NCI-H748 treated with DMSO at 0.1 percent for 48 hours (cell line): ENCODE results near the gene CHFR.
"Not testable (repeated sequence)": the region's sequence is repeated elsewhere in the genome, so short reads cannot be mapped to it uniquely, and the experiment has no call there.

Source experiments
- DNase-seq: peaks from one replicate; lab custom pipeline; 2025; lab: John Stamatoyannopoulos, UW

Gene CHFR

DNA sequence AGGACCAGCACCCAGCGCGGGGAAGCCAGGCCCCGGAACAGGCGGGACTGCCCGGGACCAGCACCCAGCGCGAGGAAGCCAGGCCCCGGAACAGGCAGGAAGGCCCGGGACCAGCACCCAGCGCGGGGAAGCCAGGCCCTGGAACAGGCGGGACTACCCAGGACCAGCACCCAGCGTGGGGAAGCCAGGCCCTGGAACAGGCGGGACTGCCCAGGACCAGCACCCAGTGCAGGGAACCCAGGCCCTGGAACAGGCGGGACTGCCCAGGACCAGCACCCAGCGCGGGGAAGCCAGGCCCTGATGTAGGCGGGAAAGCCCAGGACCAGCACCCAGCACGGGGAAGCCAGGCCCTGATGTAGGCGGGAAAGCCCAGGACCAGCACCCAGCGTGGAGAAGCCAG, 12.8 kb downstream of the CHFR start:
- DNase-seq, result not testable (repeated sequence)

DNA sequence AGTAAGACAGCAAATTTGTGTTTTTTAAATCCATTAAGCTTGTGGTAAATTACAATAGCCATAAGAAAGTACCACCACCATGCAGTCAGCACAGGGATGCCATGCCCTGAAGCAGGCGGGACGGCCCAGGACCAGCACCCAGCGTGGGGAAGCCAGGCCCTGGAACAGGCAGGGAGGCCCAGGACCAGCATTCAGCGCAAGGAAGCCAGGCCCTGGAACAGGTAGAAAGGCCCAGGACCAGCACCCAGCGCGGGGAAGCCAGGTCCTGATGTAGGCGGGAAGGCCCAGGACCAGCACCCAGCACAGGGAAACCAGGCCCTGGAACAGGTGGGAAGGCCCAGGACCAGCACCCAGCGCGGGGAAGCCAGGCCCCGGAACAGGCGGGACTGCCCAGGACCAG, 13.2 kb downstream of the CHFR start:
- no peak for DNase-seq

DNA sequence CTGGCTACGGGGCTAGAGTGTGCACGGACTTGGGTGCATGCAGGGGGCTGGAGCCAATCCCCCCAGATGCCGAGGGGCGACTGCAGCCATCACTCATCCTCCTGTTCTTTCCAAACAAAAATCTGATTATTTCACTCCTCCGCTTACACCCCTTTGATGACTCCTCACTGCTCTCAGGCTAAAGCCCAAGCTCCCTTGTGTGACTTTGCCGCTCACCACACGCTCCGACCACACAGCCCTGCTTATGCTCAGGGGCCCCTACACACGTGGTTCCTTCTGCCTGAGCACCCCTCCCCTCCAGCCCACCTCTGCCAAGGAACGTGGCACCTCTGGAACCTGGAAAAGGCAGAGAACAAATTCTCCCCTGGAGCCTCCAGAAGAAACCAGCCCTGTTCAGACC, 13.7 kb downstream of the CHFR start:
- no peak for DNase-seq

DNA sequence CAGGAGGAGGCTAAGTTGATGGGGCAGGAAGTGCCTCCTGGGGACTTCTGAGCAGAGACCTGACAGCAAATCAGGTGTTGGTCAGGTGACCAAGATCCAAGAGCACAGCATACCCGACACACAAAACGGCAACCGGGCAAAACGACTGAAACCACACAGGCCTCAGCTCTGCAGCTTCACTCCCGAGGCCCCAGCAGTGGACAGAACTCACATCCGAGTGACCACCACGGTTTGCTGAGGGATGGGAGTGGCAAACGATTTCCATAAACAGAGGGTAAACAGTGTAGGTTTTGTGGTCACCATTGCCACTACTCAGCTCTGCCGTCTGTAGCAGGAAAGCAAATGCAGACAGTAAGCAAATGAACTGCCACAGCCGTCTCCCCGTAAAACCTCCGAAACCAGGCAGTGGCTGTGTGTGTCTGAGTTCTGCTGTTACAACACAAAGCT, 14.4 kb downstream of the CHFR start:
- DNase-seq, result no peak

DNA sequence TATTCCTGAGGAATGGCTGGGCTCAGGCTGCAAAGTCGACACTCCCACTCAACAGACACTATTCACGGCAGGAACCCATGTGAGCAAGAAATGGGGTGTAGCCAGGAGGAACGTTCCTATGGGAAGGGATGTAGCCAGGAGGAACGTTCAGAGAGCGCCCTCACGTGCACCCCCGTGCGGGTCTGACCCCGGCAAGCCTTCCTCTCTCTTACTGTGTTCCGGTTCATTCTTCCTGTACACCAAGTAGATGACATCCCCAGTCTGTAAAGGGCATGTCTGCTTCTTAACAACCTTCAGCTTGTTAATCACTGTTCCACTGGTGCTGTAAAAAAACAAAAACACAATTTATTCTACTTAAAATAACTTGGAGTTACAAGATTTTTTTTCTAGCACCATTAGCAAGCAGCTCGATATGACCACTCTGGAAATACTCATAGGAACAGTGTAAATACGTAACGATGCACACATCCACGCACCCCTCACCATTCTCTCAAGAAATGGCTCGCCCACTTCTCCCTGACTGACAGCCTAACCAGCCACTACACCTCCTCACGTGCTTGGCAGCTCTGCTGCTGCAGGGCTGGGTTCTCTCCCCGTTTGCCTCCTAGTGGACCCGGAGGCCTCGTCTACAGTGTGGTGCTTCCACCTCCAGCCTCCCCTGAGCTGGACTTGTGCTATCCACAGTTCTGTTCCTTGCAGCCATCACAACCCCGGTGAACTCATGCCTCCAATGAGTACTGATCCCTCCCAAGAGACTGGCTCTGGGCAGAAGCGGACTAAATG, 15.1 kb downstream of the CHFR start:
- no peak for DNase-seq

DNA sequence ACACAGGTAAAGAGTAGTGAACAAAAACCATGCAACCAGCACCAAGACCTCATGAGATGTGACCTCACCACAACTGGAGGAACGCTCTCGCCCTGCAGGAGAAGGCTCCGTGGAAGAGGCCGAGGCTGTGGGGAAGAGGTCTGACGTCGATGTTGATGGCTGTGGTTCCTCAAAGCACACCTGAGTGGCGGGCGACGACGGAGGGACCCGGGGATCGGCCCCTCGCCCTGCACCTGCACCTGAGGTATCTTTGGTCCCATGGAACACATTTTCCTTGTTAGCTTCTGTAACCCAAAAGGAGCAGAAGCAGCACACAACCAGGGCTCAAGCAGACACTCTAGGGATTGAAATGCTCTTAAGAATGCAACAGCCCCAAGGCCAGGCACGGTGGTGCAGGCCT, 17.9 kb downstream of the CHFR start:
- no peak for DNase-seq

DNA sequence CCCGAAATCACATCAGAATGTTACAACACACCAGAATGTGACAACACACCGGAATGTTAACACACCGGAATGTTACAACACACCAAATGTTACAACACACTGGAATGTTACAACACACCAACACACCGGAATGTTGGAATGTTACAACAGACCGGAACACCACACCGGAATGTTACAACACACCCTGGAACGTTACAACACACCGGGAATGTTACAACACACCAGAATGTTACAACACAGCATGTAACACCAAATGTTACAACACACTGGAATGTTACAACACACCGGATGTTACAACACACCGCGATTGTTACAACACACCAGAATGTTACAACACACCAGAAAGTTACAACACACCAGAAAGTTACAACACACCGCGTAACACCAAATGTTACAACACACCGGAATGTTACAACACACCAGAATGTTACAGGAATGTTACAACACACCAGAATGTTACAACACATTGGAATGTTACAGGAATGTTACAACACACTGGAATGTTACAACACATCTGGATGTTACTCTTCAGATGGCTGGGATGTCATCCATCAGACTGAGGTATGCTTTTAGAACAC, 21.1 kb downstream of the CHFR start:
- DNase-seq, result no peak

DNA sequence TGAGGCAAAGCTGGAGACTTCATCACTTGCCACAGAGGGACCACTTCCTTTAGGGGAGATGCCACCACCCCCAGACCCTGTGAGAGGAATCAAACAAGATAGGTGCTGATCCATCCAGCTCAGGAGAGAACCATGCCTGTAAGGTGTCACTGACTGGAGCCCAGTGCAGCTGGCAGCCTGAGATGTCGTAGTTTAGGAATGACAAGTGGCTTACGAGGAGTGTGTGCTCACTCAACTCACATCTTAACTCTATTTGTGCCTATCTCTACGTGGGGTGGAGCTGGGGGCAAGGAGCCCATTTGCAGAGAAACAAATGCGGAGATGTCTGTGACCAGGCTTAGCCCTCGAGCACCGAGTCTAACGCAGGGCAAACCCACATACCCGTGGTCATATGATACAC, 25.8 kb downstream of the CHFR start:
- no peak for DNase-seq

DNA sequence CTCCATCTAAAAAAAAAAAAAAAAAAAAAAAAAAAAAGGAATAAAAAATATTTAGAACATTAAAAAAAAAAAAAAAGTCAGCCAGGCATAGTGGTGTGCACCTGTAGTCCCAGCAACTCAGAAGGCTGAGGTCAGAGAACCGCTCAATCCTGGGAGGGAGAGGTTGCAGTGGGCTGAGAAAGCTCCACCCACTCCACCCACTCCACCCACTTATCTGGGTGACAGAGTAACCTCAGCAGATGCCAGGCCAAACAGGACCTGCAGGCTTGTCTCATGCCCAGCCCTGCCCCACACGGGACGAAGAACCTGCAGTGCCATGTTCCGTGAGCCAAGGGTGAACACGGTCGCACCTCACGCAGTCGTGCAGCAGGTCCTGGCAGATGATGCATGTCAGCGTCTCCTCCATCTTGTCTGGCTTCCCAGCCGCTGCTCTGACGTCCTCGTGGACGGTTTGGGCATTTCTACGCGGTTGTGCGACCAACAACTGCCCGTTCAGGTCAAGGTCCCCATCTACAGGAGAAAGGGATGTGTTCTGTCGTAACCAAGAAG, 28.6 kb downstream of the CHFR start:
- no peak for DNase-seq

DNA sequence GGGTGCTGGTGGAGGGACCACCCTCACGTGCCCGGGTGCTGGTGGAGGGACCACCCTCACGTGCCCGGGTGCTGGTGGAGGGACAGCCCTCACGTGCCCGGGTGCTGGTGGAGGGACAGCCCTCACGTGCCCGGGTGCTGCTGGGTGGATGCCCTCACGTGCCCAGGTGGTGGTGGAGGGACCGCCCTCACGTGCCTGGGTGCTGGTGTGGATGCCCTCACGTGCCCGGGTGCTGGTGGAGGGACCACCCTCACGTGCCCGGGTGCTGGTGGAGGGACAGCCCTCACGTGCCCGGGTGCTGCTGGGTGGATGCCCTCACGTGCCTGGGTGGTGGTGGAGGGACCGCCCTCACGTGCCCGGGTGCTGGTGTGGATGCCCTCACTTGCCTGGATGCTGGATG, 30.4 kb downstream of the CHFR start:
- DNase-seq, result not testable (repeated sequence)

DNA sequence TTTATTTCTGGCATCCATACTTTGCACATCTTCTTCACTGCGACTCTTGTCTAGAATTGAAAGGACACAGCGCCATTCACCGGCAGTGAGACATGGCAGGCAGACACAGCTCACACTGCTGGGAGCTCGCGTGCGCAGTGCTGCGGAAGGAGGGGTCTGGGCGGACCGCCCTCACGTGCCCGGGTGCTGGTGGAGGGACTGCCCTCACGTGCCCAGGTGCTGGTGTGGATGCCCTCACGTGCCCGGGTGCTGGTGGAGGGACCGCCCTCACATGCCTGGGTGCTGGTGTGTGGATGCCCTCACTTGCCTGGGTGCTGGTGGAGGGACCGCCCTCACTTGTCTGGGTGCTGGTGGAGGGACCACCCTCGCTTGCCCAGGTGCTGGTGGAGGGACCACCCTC, 30.8 kb downstream of the CHFR start:
- DNase-seq, result no peak

DNA sequence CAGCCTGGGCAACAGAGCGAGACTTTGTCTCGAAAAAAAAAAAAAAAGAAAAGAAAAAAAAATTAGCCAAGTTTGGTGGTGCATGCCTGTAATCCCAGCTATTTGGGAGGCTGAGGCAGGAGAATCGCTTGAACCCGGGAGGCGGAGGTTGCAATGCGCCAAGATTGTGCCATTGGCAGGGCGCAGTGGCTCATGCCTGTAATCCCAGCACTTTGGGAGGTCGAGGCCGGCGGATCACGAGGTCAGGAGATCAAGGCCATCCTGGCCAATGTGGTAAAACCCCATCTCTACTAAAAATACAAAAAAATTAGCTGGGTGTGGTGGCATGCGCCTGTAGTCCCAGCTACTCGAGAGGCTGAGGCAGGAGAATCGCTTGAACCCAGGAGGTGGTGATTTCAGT, 32.2 kb downstream of the CHFR start:
- DNase-seq, result not testable (repeated sequence)

DNA sequence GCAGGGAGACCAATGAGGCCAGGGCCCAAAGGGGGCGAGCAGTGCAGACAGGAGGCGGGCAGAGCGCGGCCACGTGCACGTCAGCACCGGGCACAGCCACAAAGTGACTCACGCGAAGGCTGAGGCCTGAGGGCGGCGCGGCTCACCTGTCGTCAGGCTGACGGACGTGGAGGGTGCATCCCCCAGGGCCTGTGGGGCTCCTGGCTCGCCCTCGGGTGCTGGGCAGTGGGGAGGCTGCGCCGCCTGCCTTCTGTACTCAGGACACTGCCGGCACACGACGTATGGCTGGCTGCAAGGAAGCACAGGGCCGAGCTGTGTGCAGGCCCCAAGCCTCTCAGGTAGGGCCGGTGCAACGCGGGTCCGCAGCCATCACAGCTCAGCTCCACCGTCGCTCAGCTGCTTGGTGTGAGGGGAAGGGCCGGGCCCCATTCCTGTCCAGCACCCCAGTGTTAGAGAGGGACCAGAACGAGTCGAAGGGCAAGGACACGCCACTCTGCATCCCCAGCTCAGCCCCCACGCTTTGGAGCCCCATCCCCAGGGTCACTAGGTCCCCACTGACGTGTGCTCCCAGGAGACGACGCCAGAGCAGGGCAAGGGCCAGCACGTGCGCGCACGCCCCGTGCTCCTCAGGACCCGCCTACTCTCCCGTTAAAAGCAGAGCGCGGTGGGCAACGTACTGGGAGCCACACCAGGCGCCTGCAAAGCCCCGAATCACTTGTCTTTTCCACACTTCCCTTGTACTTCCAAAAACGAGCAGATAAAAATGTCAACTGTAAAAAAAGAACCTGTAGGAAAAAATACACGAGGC, 33.9 kb downstream of the CHFR start:
- DNase-seq, result no peak

DNA sequence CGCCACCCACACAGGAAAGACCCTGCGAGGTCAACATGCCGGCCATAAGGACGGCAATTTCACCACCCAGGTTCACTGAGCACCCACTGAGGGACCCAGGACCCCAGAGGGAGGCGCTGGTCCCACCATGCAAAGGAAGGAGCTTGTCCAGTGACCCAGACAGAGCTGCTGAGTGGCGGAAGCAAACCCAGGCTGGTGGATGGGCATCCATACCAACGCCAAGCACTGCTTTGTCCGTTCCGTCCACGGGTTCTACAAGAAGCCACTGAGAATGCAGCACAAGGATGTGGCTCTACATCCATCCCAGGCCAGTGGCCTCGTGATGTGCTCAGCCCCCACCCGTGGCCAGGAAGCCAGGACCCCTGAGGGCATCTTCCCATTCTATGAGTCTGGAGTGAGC, 34.9 kb downstream of the CHFR start:
- no peak for DNase-seq

DNA sequence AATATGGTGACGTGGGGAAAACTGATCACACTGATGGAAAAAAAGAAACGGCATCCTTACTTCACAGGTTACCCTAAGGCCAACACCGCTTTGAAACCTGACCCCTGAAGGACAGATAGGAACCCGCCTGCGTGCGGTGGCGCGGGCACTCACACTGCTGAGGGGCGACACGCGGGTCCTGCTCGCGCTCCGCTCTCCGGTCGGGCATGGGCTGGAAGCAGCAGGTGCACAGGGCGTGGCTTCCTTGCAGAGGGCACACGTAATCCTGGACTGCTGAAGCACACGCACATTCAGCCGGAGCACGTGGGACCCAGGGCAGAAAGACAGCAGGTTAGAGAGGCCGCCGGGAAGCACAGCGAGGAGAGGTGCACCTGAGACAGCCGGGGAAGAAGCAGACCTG, 35.9 kb downstream of the CHFR start:
- no peak for DNase-seq

DNA sequence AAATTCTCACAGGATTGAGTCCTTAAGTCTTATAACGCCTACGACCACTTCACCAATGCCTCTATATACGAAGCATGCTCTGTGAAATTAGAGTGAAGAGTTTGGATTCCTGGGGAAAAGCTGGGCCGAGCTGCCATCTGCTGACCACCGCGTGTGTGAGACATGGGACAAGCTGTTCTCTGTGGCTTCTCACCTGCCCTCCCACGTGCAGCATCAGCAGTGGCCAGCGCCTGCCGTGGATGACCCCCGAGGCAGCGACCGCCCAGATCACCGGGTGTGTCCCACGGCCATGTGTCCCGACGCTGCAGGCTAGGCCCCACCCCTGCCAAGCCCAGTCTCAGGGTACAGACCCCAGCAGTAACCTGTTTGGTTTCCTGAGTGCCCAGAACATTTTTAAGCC, 37.1 kb downstream of the CHFR start:
- DNase-seq, result no peak

DNA sequence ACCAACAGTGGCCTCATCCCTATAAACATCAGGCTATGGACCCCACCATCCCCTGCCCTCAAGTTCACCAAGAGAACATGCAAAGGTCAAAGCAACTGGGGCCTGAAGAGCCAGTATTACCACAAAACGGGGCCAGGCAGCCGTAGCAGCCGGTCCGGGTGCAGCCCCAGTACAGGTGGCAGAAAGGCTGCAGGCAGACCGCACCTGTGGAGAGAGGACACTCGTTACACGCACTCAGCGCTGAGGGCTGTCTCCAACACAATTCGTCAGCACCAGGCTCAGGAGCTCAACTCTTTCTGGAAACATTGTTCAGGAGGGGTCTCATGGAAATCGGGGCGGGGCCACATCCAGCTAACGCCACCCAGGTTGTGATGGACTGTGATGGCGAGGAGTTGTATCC, 38.9 kb downstream of the CHFR start:
- no peak for DNase-seq

DNA sequence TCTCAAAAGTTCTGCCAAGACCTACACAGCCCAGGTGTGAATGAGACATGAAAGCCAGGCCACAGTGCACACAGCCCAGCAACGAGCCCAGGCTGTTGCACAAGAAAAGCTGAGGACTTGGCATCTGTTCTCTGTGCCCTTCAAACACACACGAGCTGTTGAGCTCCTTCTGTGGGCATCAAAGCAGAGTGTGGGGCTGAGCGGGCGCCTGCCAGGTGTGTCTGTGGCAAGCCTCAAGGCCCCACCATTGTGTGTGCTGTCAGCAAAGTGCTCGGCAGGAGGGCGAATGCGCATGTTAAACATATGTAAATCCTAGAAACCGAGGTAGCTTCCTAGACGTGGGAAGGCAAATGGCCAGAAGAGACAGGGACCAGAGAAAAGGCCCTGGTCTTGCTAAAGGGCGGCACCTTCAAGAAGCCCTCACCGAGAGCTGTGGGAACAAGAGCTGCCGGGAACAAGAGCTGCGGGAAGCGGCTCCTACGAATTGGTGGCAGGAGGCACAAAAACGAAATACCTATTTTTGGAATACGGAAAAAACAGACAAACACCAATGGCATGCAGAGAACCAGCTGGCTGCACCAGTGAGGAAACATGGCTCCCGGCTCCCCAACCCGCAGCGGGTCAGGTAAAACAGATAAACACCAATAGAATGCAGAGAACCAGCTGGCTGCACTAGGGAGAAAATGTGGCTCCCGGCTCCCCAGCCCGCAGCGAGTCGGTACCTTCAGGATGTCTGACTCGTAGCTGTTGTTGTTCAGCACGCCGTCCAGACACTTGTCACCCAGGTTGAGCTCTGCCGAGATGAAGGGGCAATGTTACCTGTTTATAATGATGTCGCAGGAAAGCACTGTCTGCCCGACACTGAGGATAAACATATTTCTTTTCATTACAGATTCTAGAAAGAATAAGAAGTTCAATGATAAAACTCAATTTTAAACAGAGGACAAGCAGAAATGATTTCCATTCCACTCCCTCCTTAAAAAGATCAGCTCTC, 39.7 kb downstream of the CHFR start:
- no peak for DNase-seq

DNA sequence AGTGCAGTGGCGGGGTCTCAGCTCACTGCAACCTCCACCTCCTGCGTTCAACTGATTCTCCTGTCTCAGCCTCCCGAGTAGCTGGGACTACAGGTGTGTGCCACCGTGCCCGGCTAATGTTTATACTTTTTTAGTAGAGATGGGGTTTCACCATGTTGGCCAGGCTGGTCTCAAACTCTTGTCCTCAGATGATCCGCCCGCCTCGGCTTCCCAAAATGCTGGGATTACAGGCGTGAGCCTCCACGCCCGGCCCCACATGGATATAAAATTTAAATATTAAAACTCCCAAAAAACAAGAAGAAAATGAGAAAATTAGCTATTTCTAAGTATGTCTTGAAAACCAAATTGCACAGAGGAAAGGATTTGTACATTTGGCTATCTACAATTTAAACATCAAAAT, 42.7 kb downstream of the CHFR start:
- DNase-seq, result not testable (repeated sequence)

DNA sequence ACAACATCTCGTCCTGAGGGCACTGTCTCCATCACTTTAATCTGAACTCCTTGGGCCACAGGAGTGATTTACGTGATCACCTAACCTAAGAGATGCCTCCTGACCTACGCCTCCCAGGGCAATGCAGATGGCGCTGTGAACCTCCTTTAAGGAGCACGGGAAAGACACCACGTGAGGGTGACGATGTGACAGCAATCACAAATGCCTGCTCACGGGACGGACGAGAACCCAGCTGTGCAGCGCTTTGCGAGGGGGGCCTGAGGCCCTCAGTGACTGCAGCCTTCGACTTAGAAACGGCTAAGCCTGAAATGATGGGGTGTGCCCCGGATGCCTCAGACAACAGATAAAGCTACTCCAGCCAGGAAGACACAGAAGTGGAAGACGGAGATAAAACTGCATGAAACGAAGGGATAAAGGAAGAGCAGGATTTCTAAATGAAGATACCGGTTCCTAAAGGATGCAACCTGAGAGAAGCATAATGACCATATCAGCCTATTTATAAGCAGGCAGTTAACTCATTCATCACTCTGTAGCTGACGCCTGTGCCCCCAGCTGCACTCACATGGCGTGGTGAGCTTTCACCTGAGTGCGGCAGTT, 44.9 kb downstream of the CHFR start:
- no peak for DNase-seq

DNA sequence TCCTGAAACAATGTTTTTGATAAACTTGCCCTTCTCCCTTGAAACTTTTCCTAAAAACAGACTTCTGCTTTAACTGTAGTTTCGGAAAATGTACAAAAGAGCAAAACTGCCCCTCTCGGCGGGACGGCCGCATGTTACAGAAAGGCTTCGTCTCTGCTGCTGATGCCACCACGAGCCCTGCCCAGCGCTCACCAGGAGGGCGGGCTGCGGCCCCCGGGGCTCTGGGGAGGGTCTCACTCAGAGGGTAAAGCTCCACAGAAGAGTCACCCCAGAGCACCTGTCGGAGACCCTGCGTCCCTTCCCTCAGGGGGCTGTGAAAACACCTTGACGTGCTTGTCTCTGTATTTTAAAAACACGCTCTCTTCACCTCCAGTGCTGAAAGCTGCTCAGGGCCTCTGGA, 46.3 kb downstream of the CHFR start:
- no peak for DNase-seq
